Lower leg skin (tissue), 3 donors: ENCODE measurements around the gene PGLYRP1.

Source experiments
- CTCF ChIP-seq, 3 donors: fragments of 450-650 bp; IDR thresholded peaks; one replicate each; pipeline ENCODE4 v1.5.1; 2016; ENCODE audit warnings: antibody characterized with exemption in 3 of 3, mild to moderate bottlenecking in 3 of 3, moderate library complexity in 2 of 3
- POLR2A ChIP-seq, 2 donors: fragments of 450-650 bp; IDR thresholded peaks; one replicate each; pipeline ENCODE4 v1.6.1; 2016 to 2017; ENCODE audit warnings: antibody characterized with exemption in 2 of 2, mild to moderate bottlenecking in 1 of 2, moderate library complexity in 1 of 2

GRCh38 chr19:46049597-46049996 lies 26.7 kb upstream of the PGLYRP1 start:
- no peak for TF ChIP-seq CTCF (IDR thresholded peaks at IDR 0.05)
- TF ChIP-seq POLR2A (IDR thresholded peaks at IDR 0.05) = no peak
